HFFc6 (cell line): ENCODE data around the gene COL9A3. TPM values are rescaled to one million over a fixed set of nuclear protein-coding genes. Genes with fewer than 3 reads are reported as not detected.

Source experiments
- DNase-seq: peaks from one replicate; pipeline ENCODE4 v3.0.0-alpha.2; 2018
- H3K27ac Mint-ChIP-seq: 2 replicates; pipeline ENCODE4 v1.8.0; 2020; ENCODE audit warnings: mild to moderate bottlenecking, mixed read lengths
- H3K27me3 Mint-ChIP-seq: 2 replicates; pipeline ENCODE4 v1.8.0; 2021; ENCODE audit warnings: mild to moderate bottlenecking, moderate library complexity, mixed read lengths; ENCODE audit not compliant: insufficient read depth
- H3K36me3 Mint-ChIP-seq: 2 replicates; pipeline ENCODE4 v1.8.0; 2021; ENCODE audit warnings: low read depth, mixed read lengths
- H3K4me1 Mint-ChIP-seq: 2 replicates; pipeline ENCODE4 v1.8.0; 2020; ENCODE audit warnings: low read depth, mixed read lengths
- H3K4me3 Mint-ChIP-seq: 2 replicates; pipeline ENCODE4 v1.8.0; 2020; ENCODE audit warnings: mild to moderate bottlenecking, moderate library complexity, mixed read lengths
- H3K9me3 Mint-ChIP-seq: 2 replicates; pipeline ENCODE4 v1.8.0; 2020; ENCODE audit warnings: mild to moderate bottlenecking, mixed read lengths
- CTCF ChIP-seq: fragments of 200-600 bp; sonication (generic); IDR thresholded peaks from 2 replicates; pipeline ENCODE4 v1.5.0; 2021; ENCODE audit warnings: antibody characterized with exemption, mild to moderate bottlenecking
- total RNA-seq, 6 experiments: library from RNA; stranded (reverse); fragmentation: NEBNext Ultra II Directional; extraction: Animal tissue kit (Norgen Biotek cat#: 25700); gene quantifications; 2 replicates in 1 of 6; 3 replicates in 5 of 6; pipeline ENCODE4 v1.2.3, GENCODE V29; 2021

Gene COL9A3
- total RNA-seq, 6 experiments from 2014 or later, result 0.07 to 0.34 (median 0.09) TPM; not detected in 3

- Mint-ChIP-seq H3K4me1 (peaks cover 38% of the 10 kb centered on the region), H3K27me3 (peaks cover 2% of the 10 kb centered on the region; the same call in 1 of the 2 replicates), H3K27ac (peak overlapping the region; percentile 88), H3K4me3 (peak overlapping the region; percentile 86), H3K36me3 (peaks cover 11% of the 10 kb centered on the region), H3K9me3 (no peaks in the 10 kb centered on the region)
- TF ChIP-seq CTCF, result no peak
- peak; percentile 85 for DNase-seq
Measured at GRCh38 chr20:62794007-62794724, 22.7 kb upstream of the COL9A3 start.

- Mint-ChIP-seq H3K27ac (peak overlapping the region; percentile 88), H3K36me3 (peaks cover 14% of the 10 kb centered on the region), H3K4me1 (peaks cover 38% of the 10 kb centered on the region), H3K4me3 (peak overlapping the region; percentile 86), H3K9me3 (no peaks in the 10 kb centered on the region), H3K27me3 (peaks cover 2% of the 10 kb centered on the region; the same call in 1 of the 2 replicates)
- no peak for DNase-seq
- no peak for TF ChIP-seq CTCF
Measured at GRCh38 chr20:62795023-62795761, 21.7 kb upstream of the COL9A3 start.

GRCh38 chr20:62796699-62797491 is 20.0 kb upstream of the COL9A3 start:
- Mint-ChIP-seq H3K27ac (no peak overlapping the region), H3K27me3 (peaks cover 2% of the 10 kb centered on the region; the same call in 1 of the 2 replicates), H3K36me3 (peaks cover 14% of the 10 kb centered on the region), H3K9me3 (no peaks in the 10 kb centered on the region), H3K4me3 (peak overlapping the region; percentile 83), H3K4me1 (peaks cover 29% of the 10 kb centered on the region)
- no peak for TF ChIP-seq CTCF
- no peak for DNase-seq

GRCh38 chr20:62797671-62798532 is 18.9 kb upstream of the COL9A3 start:
- H3K27me3 Mint-ChIP-seq, result peaks cover 2% of the 10 kb centered on the region; the same call in 1 of the 2 replicates
- 0 out of 2 replicates have a peak, but pooled peaks have one; percentile 10 for TF ChIP-seq CTCF
- H3K27ac Mint-ChIP-seq, result peak overlapping the region; percentile 16; the same call in 1 of the 2 replicates
- peak overlapping the region; percentile 83 for H3K4me3 Mint-ChIP-seq
- peaks cover 19% of the 10 kb centered on the region for H3K4me1 Mint-ChIP-seq
- H3K36me3 Mint-ChIP-seq, result peaks cover 14% of the 10 kb centered on the region
- DNase-seq, result no peak
- H3K9me3 Mint-ChIP-seq, result no peaks in the 10 kb centered on the region
